ENCODE results near the gene SLC25A25.
"Not testable (repeated sequence)": the region's sequence is repeated elsewhere in the genome, so short reads cannot be mapped to it uniquely, and the experiment has no call there.

SLC25A25 gene

GRCh38 chr9:128127990-128128835 lies 60.2 kb downstream of the SLC25A25 start:
- DNase-seq, result peak; percentile 84

GRCh38 chr9:128128836-128129590 lies 61.0 kb downstream of the SLC25A25 start:
- DNase-seq, result no peak

- peak; percentile 52 for DNase-seq
These were observed 62.1 kb downstream of the SLC25A25 start for GRCh38 chr9:128129976-128130590.

GRCh38 chr9:128130651-128131050 lies 62.6 kb downstream of the SLC25A25 start:
- not testable (repeated sequence) for DNase-seq

GRCh38 chr9:128131346-128131745 lies 63.3 kb downstream of the SLC25A25 start:
- not testable (repeated sequence) for DNase-seq

- DNase-seq, result not testable (repeated sequence)
These were observed 64.1 kb downstream of the SLC25A25 start for GRCh38 chr9:128132139-128132538.

- not testable (repeated sequence) for DNase-seq
These were observed 67.5 kb downstream of the SLC25A25 start for GRCh38 chr9:128135561-128135960.

GRCh38 chr9:128136816-128137793 lies 69.1 kb downstream of the SLC25A25 start:
- no peak for DNase-seq

- no peak for DNase-seq
These were observed 70.0 kb downstream of the SLC25A25 start for GRCh38 chr9:128138001-128138400.

- DNase-seq, result no peak
These were observed 71.6 kb downstream of the SLC25A25 start for GRCh38 chr9:128139621-128140020.

GRCh38 chr9:128141604-128142003 lies 73.6 kb downstream of the SLC25A25 start:
- DNase-seq, result no peak

- no peak for DNase-seq
These were observed 74.0 kb downstream of the SLC25A25 start for GRCh38 chr9:128142061-128142460.

GRCh38 chr9:128142596-128142995 lies 74.6 kb downstream of the SLC25A25 start:
- no peak for DNase-seq

- no peak for DNase-seq
These were observed 75.7 kb downstream of the SLC25A25 start for GRCh38 chr9:128143525-128144238.

- no peak for DNase-seq
These were observed 76.5 kb downstream of the SLC25A25 start for GRCh38 chr9:128144239-128145181.

- DNase-seq, result no peak
These were observed 77.5 kb downstream of the SLC25A25 start for GRCh38 chr9:128145536-128145935.

- DNase-seq, result no peak
These were observed 77.9 kb downstream of the SLC25A25 start for GRCh38 chr9:128145951-128146351.

- DNase-seq, result no peak
These were observed 78.6 kb downstream of the SLC25A25 start for GRCh38 chr9:128146591-128147120.

GRCh38 chr9:128148509-128149000 lies 80.5 kb downstream of the SLC25A25 start:
- no peak for DNase-seq

Data from stimulated activated CD4-positive, alpha-beta T cell treated with anti-CD3 and anti-CD28 coated beads, Interleukin-1b, Interleukin-23, amount 100 ng/mL, for 48 hours (primary cell).